Keratinocyte (primary cell): ENCODE data around the gene CDH13. TPM values are rescaled to one million over a fixed set of nuclear protein-coding genes. Genes with fewer than 3 reads are reported as not detected.

Experiments used
- DNase-seq: peaks from one replicate; pipeline ENCODE4 v3.0.0-alpha.2; 2011; ENCODE audit warnings: low read depth, missing footprints, low spot score
- FAIRE-seq: peaks from 2 replicates; lab custom pipeline; 2011; peaks lifted over from hg19 to GRCh38; lab: Jason Lieb, UNC
- H2AFZ ChIP-seq: 2 replicates; pipeline ENCODE4 v1.6.0; 2012; ENCODE audit warnings: low read length, control low read depth, inconsistent platforms; ENCODE audit not compliant: control insufficient read depth
- H3K27ac ChIP-seq: 2 replicates; pipeline ENCODE4 v1.5.1; 2011; ENCODE audit warnings: low read length; ENCODE audit not compliant: control insufficient read depth, insufficient read depth
- H3K27me3 ChIP-seq: 3 replicates; pipeline ENCODE4 v1.6.0; 2011; ENCODE audit warnings: low read length; ENCODE audit not compliant: control insufficient read depth, insufficient read depth; ENCODE audit errors: extremely low read depth
- H3K36me3 ChIP-seq, 2 experiments: 2 replicates in 1 of 2; 3 replicates in 1 of 2; pipeline ENCODE4 v1.5.1; 2011; ENCODE audit warnings: low read length in 2 of 2, mild to moderate bottlenecking in 1 of 2; ENCODE audit not compliant: control insufficient read depth in 2 of 2, insufficient read depth in 2 of 2; ENCODE audit errors: extremely low read depth in 1 of 2
- H3K4me1 ChIP-seq: 3 replicates; pipeline ENCODE4 v1.5.1; 2011; ENCODE audit warnings: low read length; ENCODE audit not compliant: control insufficient read depth, insufficient read depth; ENCODE audit errors: extremely low read depth
- H3K4me2 ChIP-seq: 3 replicates; pipeline ENCODE4 v1.6.0; 2011; ENCODE audit warnings: low read depth, low read length; ENCODE audit not compliant: control insufficient read depth, insufficient read depth; ENCODE audit errors: extremely low read depth
- H3K4me3 ChIP-seq, 3 experiments: fragments of 200-600 bp in 1 of 3; sonication (generic) in 1 of 3; 2 replicates in 2 of 3; 3 replicates in 1 of 3; pipeline ENCODE4 v1.5.1; 2011 to 2016; ENCODE audit warnings: low read length in 3 of 3, mild to moderate bottlenecking in 3 of 3, control low read depth in 2 of 3, inconsistent platforms in 1 of 3, low read depth in 1 of 3, mixed read lengths in 1 of 3, mixed run types in 1 of 3, moderate library complexity in 1 of 3; ENCODE audit not compliant: control insufficient read depth in 2 of 3, insufficient read depth in 2 of 3; ENCODE audit errors: extremely low read depth in 1 of 3
- H3K79me2 ChIP-seq: 2 replicates; pipeline ENCODE4 v1.6.0; 2012; ENCODE audit warnings: low read length; ENCODE audit not compliant: control insufficient read depth, insufficient read depth
- H3K9ac ChIP-seq: 3 replicates; pipeline ENCODE4 v1.6.0; 2011; ENCODE audit warnings: low read length; ENCODE audit not compliant: control insufficient read depth, insufficient read depth; ENCODE audit errors: extremely low read depth
- H3K9me1 ChIP-seq: 3 replicates; pipeline ENCODE4 v1.6.0; 2011; ENCODE audit warnings: low read length; ENCODE audit not compliant: control insufficient read depth, insufficient read depth; ENCODE audit errors: extremely low read depth
- H3K9me3 ChIP-seq: 2 replicates; pipeline ENCODE4 v1.5.1; 2012; ENCODE audit warnings: low read depth, low read length; ENCODE audit not compliant: control insufficient read depth
- H4K20me1 ChIP-seq: 3 replicates; pipeline ENCODE4 v1.6.0; 2011; ENCODE audit warnings: low read length; ENCODE audit not compliant: control insufficient read depth, insufficient read depth; ENCODE audit errors: extremely low read depth
- EZH2 ChIP-seq: IDR thresholded peaks from one replicate; pipeline ENCODE4 v1.6.1; 2012; ENCODE audit warnings: inconsistent platforms, mild to moderate bottlenecking, low read length, moderate library complexity
- dilution Hi-C: fragments of 300-500 bp; cut with MboI; formaldehyde crosslinking; loops from one replicate; pipeline ENCODE4 v1.7.0; 2020; ENCODE audit warnings: low sequenced_read_pairs; ENCODE audit not compliant: extremely low pct_ligation_motif_present
- polyA plus RNA-seq, 5 experiments: library from polyadenylated mRNA; depleted of rRNA in 3 of 5; stranded (reverse) in 3 of 5; stranded (forward) in 1 of 5; unstranded in 1 of 5; fragments of >200 nt; gene quantifications; 1 replicate in 1 of 5; 2 replicates in 3 of 5; 3 replicates in 1 of 5; pipeline versions ENCODE4 v1.2.1 to v1.2.3, GENCODE V29; 2011 to 2012; ENCODE audit warnings: missing spikeins in 2 of 5, low read depth in 1 of 5, low replicate concordance in 1 of 5
- TF ChIP-seq, protein P1 (sequence below), 3 experiments: IDR thresholded peaks in 1 of 3; conservative IDR thresholded peaks in 1 of 3; optimal IDR thresholded peaks in 1 of 3; 2 replicates in 2 of 3; 3 replicates in 1 of 3; pipeline versions ENCODE3 to v1.5.1; 2011; ENCODE audit warnings: low read length in 3 of 3, mild to moderate bottlenecking in 3 of 3, moderate library complexity in 2 of 3, control low read depth in 1 of 3, inconsistent platforms in 1 of 3; ENCODE audit not compliant: insufficient read depth in 2 of 3; ENCODE audit errors: extremely low read depth in 1 of 3

Gene CDH13
- polyA plus RNA-seq, 1 donor (not counting 4 experiments of a cell fraction or from before 2014, with no cell fraction given), result 111 TPM

DNA sequence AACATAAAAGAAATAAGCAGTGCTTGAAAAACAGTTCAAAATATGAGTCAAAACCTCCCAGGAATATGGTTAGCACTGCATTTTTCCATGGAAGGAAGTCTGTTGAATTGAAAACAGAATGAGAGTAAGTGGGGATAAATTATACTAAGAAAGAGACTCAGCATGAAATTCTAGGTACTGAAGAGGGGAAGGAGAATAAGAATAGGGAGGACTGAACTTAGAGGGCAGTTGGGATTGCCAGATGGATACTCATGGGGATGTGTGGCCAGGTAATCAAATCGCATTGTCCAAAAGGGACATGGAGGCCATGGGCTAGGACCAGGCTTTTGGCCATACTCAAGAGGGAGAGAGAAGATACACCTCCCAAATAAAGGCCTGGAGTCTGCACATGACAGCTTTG, 247.9 kb downstream of the CDH13 start:
- Histone ChIP-seq H2AFZ (no peak overlapping the region), H3K9me3 (no peaks in the 10 kb centered on the region), H3K9ac (no peak overlapping the region), H3K79me2 (peaks cover 3% of the 10 kb centered on the region), H3K27me3 (no peaks in the 10 kb centered on the region), H3K4me3 (no peak overlapping the region), H3K9me1 (no peaks in the 10 kb centered on the region), H4K20me1 (no peaks in the 10 kb centered on the region), H3K27ac (no peak overlapping the region), H3K4me1 (no peaks in the 10 kb centered on the region), H3K4me2 (no peak overlapping the region), H3K36me3 (no peaks in the 10 kb centered on the region)
- no peak for DNase-seq
- FAIRE-seq, result no peak
- dilution Hi-C loops, result no loop called here
- no peak for TF ChIP-seq EZH2
- TF ChIP-seq, protein P1, sequence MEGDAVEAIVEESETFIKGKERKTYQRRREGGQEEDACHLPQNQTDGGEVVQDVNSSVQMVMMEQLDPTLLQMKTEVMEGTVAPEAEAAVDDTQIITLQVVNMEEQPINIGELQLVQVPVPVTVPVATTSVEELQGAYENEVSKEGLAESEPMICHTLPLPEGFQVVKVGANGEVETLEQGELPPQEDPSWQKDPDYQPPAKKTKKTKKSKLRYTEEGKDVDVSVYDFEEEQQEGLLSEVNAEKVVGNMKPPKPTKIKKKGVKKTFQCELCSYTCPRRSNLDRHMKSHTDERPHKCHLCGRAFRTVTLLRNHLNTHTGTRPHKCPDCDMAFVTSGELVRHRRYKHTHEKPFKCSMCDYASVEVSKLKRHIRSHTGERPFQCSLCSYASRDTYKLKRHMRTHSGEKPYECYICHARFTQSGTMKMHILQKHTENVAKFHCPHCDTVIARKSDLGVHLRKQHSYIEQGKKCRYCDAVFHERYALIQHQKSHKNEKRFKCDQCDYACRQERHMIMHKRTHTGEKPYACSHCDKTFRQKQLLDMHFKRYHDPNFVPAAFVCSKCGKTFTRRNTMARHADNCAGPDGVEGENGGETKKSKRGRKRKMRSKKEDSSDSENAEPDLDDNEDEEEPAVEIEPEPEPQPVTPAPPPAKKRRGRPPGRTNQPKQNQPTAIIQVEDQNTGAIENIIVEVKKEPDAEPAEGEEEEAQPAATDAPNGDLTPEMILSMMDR (optimal IDR thresholded peaks at IDR 0.05 in 1 of 3, IDR thresholded peaks at IDR 0.05 in 1 of 3, conservative IDR thresholded peaks at IDR 0.05 in 1 of 3; ENCODE audit: extremely low read depth in 1 of 3, insufficient read depth in 2 of 3, low read length in 3 of 3), result no peak

DNA sequence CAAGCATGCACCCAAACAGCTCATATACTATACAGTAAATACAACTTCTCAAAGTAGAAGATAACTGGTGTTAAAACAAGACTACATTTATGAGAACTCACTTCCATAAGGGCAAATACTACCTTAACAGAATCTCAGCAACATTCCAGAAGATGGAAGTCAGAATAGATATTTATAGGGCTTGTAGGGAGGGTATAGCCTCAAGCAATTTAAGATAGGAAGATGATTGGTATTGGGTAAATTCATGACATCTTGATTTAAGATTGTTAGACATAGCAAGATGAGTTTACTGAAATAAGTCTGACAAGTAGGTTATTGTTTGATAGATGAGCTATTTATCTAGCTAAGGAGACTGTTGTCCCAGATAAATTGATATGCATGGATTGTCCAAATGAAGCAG, 250.2 kb downstream of the CDH13 start:
- H4K20me1 ChIP-seq, result no peaks in the 10 kb centered on the region
- TF ChIP-seq, protein P1 (optimal IDR thresholded peaks at IDR 0.05 in 1 of 3, IDR thresholded peaks at IDR 0.05 in 1 of 3, conservative IDR thresholded peaks at IDR 0.05 in 1 of 3; ENCODE audit: extremely low read depth in 1 of 3, insufficient read depth in 2 of 3, low read length in 3 of 3), result no peak
- no peak for TF ChIP-seq EZH2
- H3K4me3 ChIP-seq, result no peak overlapping the region
- no peak for DNase-seq
- dilution Hi-C loops, result no loop called here
- H3K27me3 ChIP-seq, result no peaks in the 10 kb centered on the region
- FAIRE-seq, result no peak
- no peaks in the 10 kb centered on the region for H3K4me1 ChIP-seq
- H3K9ac ChIP-seq, result no peak overlapping the region
- no peak overlapping the region for H3K4me2 ChIP-seq
- H3K27ac ChIP-seq, result no peak overlapping the region
- H3K9me1 ChIP-seq, result no peaks in the 10 kb centered on the region
- no peaks in the 10 kb centered on the region for H3K9me3 ChIP-seq
- H3K36me3 ChIP-seq, result no peaks in the 10 kb centered on the region
- H2AFZ ChIP-seq, result no peak overlapping the region
- peaks cover 7% of the 10 kb centered on the region for H3K79me2 ChIP-seq
